ENCODE results near the gene PCDH7. TPM values are rescaled to one million over a fixed set of nuclear protein-coding genes. Genes with fewer than 3 reads are reported as not detected.

Gene PCDH7
- total RNA-seq, 1 donor from 2014 or later: 8.2 TPM

DNA sequence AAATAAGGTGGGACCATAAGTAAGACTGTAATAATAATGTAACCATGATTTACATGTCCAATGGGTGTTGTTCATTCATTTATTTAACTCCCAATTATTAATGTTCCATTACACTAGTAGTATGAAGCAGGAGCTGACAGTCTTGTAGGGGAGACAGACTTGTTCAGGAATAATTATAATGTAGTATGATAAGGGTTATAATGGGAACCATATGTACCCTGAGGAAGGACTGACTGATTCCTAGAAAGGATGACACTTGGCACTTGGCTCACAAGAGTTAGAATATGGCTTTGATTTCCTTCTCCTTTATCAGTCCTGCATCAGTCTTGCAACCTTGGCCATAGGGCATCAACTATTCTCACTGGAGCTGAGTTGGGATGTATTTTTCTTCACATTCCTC, 24.2 kb downstream of the PCDH7 start:
- no peaks in the 10 kb centered on the region for H3K36me3 ChIP-seq (ENCODE audit: control insufficient read depth, insufficient read depth, low read length)
- TF ChIP-seq, protein P1, sequence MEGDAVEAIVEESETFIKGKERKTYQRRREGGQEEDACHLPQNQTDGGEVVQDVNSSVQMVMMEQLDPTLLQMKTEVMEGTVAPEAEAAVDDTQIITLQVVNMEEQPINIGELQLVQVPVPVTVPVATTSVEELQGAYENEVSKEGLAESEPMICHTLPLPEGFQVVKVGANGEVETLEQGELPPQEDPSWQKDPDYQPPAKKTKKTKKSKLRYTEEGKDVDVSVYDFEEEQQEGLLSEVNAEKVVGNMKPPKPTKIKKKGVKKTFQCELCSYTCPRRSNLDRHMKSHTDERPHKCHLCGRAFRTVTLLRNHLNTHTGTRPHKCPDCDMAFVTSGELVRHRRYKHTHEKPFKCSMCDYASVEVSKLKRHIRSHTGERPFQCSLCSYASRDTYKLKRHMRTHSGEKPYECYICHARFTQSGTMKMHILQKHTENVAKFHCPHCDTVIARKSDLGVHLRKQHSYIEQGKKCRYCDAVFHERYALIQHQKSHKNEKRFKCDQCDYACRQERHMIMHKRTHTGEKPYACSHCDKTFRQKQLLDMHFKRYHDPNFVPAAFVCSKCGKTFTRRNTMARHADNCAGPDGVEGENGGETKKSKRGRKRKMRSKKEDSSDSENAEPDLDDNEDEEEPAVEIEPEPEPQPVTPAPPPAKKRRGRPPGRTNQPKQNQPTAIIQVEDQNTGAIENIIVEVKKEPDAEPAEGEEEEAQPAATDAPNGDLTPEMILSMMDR (IDR thresholded peaks at IDR 0.05; ENCODE audit: insufficient read depth, low read length, poor library complexity, severe bottlenecking): no peak
- no peak for DNase-seq (ENCODE audit: low read depth)
- no peak overlapping the region for H3K4me3 ChIP-seq (ENCODE audit: low read depth, low read length)
- H3K27me3 ChIP-seq (ENCODE audit: control insufficient read depth, insufficient read depth, low read length): no peaks in the 10 kb centered on the region

DNA sequence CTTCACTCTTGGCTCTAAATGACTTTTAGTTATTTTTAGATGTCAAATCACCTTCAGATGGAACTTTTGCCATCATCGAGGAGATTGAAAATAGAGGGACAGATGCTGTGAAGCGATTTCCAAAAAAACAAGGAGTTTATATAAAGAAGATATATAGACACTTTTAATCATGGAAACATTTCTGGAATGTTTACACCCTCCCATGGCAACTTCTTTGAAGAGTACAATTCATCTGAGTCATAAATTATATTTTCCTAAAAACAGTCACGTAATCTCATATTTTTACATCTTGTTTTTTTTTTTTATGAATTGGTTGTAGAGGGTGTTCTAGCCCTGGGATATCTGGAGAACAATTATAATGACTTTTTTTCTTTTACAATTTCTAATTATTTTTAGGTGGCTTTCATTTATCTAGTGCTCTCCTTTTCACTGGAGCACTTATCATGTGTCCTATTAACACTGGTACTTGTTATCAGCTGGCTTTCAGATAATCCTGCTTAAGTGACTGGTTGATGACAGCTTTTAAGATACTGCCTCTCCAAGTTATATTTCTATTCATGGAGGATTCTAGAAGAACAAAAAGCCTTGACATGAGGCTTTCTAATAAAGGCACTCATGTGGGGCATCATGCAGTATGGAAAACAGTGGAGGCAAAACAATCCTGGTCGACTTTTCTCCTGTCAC, 24.9 kb downstream of the PCDH7 start:
- no peak overlapping the region for H3K4me3 ChIP-seq (ENCODE audit: low read depth, low read length)
- H3K27me3 ChIP-seq (ENCODE audit: control insufficient read depth, insufficient read depth, low read length): no peaks in the 10 kb centered on the region

DNA sequence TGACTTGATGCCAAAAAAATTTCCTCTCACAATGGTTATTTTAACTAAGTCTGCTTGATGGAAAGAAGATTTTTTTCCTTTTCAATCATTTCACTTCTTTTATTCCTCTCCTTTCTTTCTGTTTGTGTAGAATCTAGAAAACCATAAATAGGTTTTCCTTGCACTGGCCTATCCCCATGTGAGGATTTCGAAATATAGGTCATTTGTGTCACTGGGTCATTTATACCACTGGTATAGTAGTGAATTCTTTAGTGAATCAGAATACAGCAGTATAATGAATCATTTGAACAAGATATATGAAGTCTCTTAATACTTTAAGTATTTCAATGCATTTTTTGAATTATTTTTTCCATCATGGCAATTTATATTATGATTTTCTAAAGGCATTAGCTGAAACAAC, 26.6 kb downstream of the PCDH7 start:
- Histone ChIP-seq H3K4me3 (ENCODE audit: low read depth, low read length) (no peak overlapping the region), H3K27me3 (ENCODE audit: control insufficient read depth, insufficient read depth, low read length) (no peaks in the 10 kb centered on the region), H3K36me3 (ENCODE audit: control insufficient read depth, insufficient read depth, low read length) (no peaks in the 10 kb centered on the region)
- TF ChIP-seq, protein P1 (IDR thresholded peaks at IDR 0.05; ENCODE audit: insufficient read depth, low read length, poor library complexity, severe bottlenecking): no peak
- no peak for DNase-seq (ENCODE audit: low read depth)

More for the DNA sequence above, 24.9 kb downstream of the PCDH7 start:
- TF ChIP-seq, protein P1 (IDR thresholded peaks at IDR 0.05; ENCODE audit: insufficient read depth, low read length, poor library complexity, severe bottlenecking): no peak
- no peak for DNase-seq (ENCODE audit: low read depth)
- H3K36me3 ChIP-seq (ENCODE audit: control insufficient read depth, insufficient read depth, low read length): no peaks in the 10 kb centered on the region

DNA sequence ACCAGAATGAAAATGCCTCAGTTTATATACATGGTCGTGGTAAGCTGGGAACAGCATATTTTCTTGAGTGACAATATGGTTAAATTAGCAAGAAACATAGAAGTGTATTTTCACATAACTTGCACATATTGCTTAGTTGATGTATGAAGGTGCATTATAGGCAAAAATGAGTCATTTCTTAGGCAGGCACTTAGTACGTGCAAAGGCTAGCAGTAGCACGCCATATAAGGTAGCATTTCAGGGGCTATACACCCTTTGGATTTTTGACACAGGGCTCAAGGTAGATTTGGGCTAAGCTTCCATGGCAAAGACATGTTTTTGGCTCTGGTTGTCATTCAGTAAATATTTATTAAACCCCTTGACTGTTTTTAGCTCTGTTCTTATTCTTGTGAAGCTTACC, 33.1 kb downstream of the PCDH7 start:
- TF ChIP-seq, protein P1 (IDR thresholded peaks at IDR 0.05; ENCODE audit: insufficient read depth, low read length, poor library complexity, severe bottlenecking): no peak
- peak; percentile 10 for DNase-seq (ENCODE audit: low read depth)
- no peaks in the 10 kb centered on the region for H3K36me3 ChIP-seq (ENCODE audit: control insufficient read depth, insufficient read depth, low read length)

DNA sequence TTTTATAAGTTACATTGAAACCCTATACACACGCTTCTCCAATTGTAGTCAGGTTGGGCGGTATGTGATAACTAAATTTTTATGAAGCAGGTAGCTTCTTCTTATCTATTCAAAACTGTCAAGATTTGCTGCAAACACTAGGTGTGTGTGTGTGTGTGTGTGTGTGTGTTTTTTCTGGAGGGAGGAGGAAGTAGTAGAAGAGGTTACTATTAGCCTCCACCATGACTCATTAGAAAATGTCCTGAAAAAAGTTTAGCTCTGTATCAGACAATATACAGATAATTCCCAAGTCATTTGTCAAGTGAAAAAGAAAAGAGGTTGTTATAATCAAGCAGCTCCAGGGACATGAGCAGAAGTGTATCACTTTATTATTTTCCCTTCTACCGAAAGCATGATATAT, 33.9 kb downstream of the PCDH7 start:
- Histone ChIP-seq H3K27me3 (ENCODE audit: control insufficient read depth, insufficient read depth, low read length) (no peaks in the 10 kb centered on the region), H3K4me3 (ENCODE audit: low read depth, low read length) (no peak overlapping the region), H3K36me3 (ENCODE audit: control insufficient read depth, insufficient read depth, low read length) (no peaks in the 10 kb centered on the region)
- TF ChIP-seq, protein P1 (IDR thresholded peaks at IDR 0.05; ENCODE audit: insufficient read depth, low read length, poor library complexity, severe bottlenecking): no peak
- peak; percentile 12 for DNase-seq (ENCODE audit: low read depth)

More for the DNA sequence above, 33.1 kb downstream of the PCDH7 start:
- H3K27me3 ChIP-seq (ENCODE audit: control insufficient read depth, insufficient read depth, low read length): no peaks in the 10 kb centered on the region
- H3K4me3 ChIP-seq (ENCODE audit: low read depth, low read length): no peak overlapping the region

DNA sequence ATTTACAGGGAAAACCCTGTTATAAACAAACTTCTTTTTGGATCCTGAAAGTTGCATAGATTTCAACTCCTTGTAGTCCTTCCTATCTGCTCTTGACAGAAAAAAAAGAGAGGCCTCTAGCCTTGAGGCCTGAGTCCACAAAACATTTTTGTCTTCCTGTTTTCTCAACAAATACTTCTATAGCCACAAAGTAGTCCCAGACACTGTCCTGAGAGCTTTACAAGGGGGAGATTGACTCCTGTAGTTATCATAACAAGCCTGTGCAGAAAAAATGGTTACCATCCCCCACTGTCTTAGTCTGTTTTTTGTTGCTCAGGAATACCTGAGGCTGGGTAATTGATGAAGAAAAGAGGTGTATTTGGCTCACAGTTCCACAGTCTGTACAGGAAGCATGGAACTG, 35.2 kb downstream of the PCDH7 start:
- TF ChIP-seq, protein P1 (IDR thresholded peaks at IDR 0.05; ENCODE audit: insufficient read depth, low read length, poor library complexity, severe bottlenecking): no peak
- DNase-seq (ENCODE audit: low read depth): no peak
- no peaks in the 10 kb centered on the region for H3K36me3 ChIP-seq (ENCODE audit: control insufficient read depth, insufficient read depth, low read length)

More for the DNA sequence above, 35.2 kb downstream of the PCDH7 start:
- no peak overlapping the region for H3K4me3 ChIP-seq (ENCODE audit: low read depth, low read length)
- no peaks in the 10 kb centered on the region for H3K27me3 ChIP-seq (ENCODE audit: control insufficient read depth, insufficient read depth, low read length)
